ENCODE results near the gene FGFBP3.

DNA sequence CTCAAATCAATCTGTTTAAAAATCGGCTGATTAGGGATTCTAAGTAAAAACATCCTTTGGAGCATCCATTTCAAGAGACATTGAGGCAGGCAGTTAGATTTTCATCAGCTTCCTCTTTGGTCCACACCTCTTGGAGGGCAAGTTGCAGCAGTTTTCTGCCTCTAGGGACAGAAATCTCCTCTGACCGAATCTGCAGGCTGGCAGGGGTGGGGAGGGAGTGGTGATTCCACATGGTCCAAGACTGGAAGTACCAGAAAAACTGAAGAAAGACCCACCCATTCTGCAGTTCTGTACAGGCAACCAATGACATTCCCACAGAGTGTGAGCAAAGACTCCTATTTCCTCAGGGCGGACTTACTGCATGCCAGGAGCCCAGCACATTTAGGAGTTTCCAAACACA lies 29.0 kb downstream of the FGFBP3 start:
- TF ChIP-seq, protein P1, sequence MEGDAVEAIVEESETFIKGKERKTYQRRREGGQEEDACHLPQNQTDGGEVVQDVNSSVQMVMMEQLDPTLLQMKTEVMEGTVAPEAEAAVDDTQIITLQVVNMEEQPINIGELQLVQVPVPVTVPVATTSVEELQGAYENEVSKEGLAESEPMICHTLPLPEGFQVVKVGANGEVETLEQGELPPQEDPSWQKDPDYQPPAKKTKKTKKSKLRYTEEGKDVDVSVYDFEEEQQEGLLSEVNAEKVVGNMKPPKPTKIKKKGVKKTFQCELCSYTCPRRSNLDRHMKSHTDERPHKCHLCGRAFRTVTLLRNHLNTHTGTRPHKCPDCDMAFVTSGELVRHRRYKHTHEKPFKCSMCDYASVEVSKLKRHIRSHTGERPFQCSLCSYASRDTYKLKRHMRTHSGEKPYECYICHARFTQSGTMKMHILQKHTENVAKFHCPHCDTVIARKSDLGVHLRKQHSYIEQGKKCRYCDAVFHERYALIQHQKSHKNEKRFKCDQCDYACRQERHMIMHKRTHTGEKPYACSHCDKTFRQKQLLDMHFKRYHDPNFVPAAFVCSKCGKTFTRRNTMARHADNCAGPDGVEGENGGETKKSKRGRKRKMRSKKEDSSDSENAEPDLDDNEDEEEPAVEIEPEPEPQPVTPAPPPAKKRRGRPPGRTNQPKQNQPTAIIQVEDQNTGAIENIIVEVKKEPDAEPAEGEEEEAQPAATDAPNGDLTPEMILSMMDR (IDR thresholded peaks at IDR 0.05): no peak
- TF ChIP-seq, protein P2, sequence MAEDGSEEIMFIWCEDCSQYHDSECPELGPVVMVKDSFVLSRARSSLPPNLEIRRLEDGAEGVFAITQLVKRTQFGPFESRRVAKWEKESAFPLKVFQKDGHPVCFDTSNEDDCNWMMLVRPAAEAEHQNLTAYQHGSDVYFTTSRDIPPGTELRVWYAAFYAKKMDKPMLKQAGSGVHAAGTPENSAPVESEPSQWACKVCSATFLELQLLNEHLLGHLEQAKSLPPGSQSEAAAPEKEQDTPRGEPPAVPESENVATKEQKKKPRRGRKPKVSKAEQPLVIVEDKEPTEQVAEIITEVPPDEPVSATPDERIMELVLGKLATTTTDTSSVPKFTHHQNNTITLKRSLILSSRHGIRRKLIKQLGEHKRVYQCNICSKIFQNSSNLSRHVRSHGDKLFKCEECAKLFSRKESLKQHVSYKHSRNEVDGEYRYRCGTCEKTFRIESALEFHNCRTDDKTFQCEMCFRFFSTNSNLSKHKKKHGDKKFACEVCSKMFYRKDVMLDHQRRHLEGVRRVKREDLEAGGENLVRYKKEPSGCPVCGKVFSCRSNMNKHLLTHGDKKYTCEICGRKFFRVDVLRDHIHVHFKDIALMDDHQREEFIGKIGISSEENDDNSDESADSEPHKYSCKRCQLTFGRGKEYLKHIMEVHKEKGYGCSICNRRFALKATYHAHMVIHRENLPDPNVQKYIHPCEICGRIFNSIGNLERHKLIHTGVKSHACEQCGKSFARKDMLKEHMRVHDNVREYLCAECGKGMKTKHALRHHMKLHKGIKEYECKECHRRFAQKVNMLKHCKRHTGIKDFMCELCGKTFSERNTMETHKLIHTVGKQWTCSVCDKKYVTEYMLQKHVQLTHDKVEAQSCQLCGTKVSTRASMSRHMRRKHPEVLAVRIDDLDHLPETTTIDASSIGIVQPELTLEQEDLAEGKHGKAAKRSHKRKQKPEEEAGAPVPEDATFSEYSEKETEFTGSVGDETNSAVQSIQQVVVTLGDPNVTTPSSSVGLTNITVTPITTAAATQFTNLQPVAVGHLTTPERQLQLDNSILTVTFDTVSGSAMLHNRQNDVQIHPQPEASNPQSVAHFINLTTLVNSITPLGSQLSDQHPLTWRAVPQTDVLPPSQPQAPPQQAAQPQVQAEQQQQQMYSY (CRISPR knock-in tag; IDR thresholded peaks at IDR 0.05): no peak
- no peak for TF ChIP-seq NR3C1 (CRISPR knock-in tag; conservative IDR thresholded peaks at IDR 0.05; ENCODE audit: low read depth)
- no peak for TF ChIP-seq ETV6 (CRISPR knock-in tag; IDR thresholded peaks at IDR 0.05)
- no peak for TF ChIP-seq FOXP1 (CRISPR knock-in tag; IDR thresholded peaks at IDR 0.05; ENCODE audit: borderline replicate concordance)
- no peak for TF ChIP-seq ZBTB21 (CRISPR knock-in tag; IDR thresholded peaks at IDR 0.05; ENCODE audit: borderline replicate concordance)
- TF ChIP-seq, protein P3, sequence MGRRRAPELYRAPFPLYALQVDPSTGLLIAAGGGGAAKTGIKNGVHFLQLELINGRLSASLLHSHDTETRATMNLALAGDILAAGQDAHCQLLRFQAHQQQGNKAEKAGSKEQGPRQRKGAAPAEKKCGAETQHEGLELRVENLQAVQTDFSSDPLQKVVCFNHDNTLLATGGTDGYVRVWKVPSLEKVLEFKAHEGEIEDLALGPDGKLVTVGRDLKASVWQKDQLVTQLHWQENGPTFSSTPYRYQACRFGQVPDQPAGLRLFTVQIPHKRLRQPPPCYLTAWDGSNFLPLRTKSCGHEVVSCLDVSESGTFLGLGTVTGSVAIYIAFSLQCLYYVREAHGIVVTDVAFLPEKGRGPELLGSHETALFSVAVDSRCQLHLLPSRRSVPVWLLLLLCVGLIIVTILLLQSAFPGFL (CRISPR knock-in tag; IDR thresholded peaks at IDR 0.05; ENCODE audit: borderline replicate concordance): no peak
- no peak for TF ChIP-seq TCF7 (CRISPR knock-in tag; IDR thresholded peaks at IDR 0.05; ENCODE audit: low read depth)
- TF ChIP-seq, protein P4, sequence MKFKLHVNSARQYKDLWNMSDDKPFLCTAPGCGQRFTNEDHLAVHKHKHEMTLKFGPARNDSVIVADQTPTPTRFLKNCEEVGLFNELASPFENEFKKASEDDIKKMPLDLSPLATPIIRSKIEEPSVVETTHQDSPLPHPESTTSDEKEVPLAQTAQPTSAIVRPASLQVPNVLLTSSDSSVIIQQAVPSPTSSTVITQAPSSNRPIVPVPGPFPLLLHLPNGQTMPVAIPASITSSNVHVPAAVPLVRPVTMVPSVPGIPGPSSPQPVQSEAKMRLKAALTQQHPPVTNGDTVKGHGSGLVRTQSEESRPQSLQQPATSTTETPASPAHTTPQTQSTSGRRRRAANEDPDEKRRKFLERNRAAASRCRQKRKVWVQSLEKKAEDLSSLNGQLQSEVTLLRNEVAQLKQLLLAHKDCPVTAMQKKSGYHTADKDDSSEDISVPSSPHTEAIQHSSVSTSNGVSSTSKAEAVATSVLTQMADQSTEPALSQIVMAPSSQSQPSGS (CRISPR knock-in tag; IDR thresholded peaks at IDR 0.05; ENCODE audit: borderline replicate concordance, low read depth): no peak
- no peak for TF ChIP-seq GABPB1 (CRISPR knock-in tag; IDR thresholded peaks at IDR 0.05)
